Measurements from ENCODE around the gene FIZ1. TPM values are rescaled to one million over a fixed set of nuclear protein-coding genes. Genes with fewer than 3 reads are reported as not detected.
"Not testable (repeated sequence)": the region's sequence is repeated elsewhere in the genome, so short reads cannot be mapped to it uniquely, and the experiment has no call there.

Gene FIZ1
- total RNA-seq, 1 experiment from 2014 or later, result 21.5 TPM

DNA sequence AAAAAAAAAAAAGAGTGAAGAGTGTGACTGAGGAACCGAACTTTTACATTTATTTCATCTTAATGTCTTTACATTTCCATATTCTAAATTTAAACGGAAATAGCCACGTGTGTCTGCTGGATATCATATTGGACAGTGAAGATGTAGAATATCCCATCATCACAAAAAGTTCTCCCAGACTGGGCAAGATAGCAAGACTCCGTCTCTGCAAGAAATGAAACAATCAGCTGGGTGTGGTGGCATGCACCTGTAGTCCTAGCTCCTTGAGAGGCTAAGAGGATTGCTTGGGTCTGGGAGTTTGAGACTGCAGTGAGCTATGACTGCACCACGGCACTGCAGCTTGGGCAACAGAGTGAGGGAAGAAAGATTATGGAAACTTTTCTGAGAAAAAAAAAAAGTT lies 22.6 kb downstream of the FIZ1 start:
- H3K27me3 ChIP-seq (ENCODE audit: insufficient read depth, low read length), result no peaks in the 10 kb centered on the region
- Mint-ChIP-seq H3K4me1 (peaks cover 9 to 11% of the 10 kb centered on the region in 2 experiments), H3K4me3 (peak overlapping the region; percentile 4 to 55; a peak in 3 of 5 replicates), H3K9me3 (no peaks in the 10 kb centered on the region), H3K27me3 (ENCODE audit: low read depth) (no peaks in the 10 kb centered on the region), H3K27ac (no peak overlapping the region), H3K36me3 (ENCODE audit: insufficient read depth in 1 of 3, low read depth in 3 of 3) (peaks cover 9 to 25% (median 19%) of the 10 kb centered on the region in 3 experiments)
- H3K9me3 ChIP-seq (ENCODE audit: control insufficient read depth, low read depth, low read length), result no peaks in the 10 kb centered on the region
- H2BK12ac ChIP-seq (ENCODE audit: insufficient read length, low read depth, low read length), result no peak overlapping the region
- H3K79me1 ChIP-seq (ENCODE audit: insufficient read depth, low read depth, low read length, poor library complexity, severe bottlenecking), result peaks cover 3% of the 10 kb centered on the region
- no peak overlapping the region for H3K23ac ChIP-seq (ENCODE audit: insufficient read length, low read depth, low read length)
- no peak overlapping the region for H4K8ac ChIP-seq (replicated peaks; ENCODE audit: insufficient read length, low read depth, low read length)
- no peak for DNase-seq
- H2BK5ac ChIP-seq (ENCODE audit: insufficient read length, low read length), result no peak overlapping the region
- H3K14ac ChIP-seq (ENCODE audit: insufficient read depth, low read length), result no peak overlapping the region
- H3K4ac ChIP-seq (ENCODE audit: low read depth, low read length), result no peak overlapping the region
- no peak overlapping the region for H3K56ac ChIP-seq (ENCODE audit: insufficient read length, low read depth, low read length)
- H3K18ac ChIP-seq (ENCODE audit: insufficient read length, low read depth, low read length), result no peak overlapping the region
- H2BK120ac ChIP-seq (ENCODE audit: low read depth, low read length, poor library complexity, severe bottlenecking), result no peak overlapping the region
- no peak overlapping the region for H4K5ac ChIP-seq (ENCODE audit: insufficient read length, low read depth, low read length)
- H3K4me2 ChIP-seq (ENCODE audit: insufficient read depth, insufficient read length, low read length), result no peak overlapping the region
- WGBS (ENCODE audit: extremely low coverage, insufficient read length, low lambda C conversion rate), result no CpG with 5 or more reads among the region's 5 CpGs
- H3K27ac ChIP-seq (ENCODE audit: insufficient read length, low read depth, low read length), result no peak overlapping the region
- no peak overlapping the region for H3K9ac ChIP-seq (ENCODE audit: extremely low read depth, insufficient read length, low read length)
- no peaks in the 10 kb centered on the region for H4K20me1 ChIP-seq (ENCODE audit: control insufficient read depth, insufficient read depth, insufficient read length)
- no peak overlapping the region for H2AFZ ChIP-seq (ENCODE audit: low read length)
- no peaks in the 10 kb centered on the region for H3K4me1 ChIP-seq (ENCODE audit: insufficient read depth, low read length)
- TF ChIP-seq, protein P1, sequence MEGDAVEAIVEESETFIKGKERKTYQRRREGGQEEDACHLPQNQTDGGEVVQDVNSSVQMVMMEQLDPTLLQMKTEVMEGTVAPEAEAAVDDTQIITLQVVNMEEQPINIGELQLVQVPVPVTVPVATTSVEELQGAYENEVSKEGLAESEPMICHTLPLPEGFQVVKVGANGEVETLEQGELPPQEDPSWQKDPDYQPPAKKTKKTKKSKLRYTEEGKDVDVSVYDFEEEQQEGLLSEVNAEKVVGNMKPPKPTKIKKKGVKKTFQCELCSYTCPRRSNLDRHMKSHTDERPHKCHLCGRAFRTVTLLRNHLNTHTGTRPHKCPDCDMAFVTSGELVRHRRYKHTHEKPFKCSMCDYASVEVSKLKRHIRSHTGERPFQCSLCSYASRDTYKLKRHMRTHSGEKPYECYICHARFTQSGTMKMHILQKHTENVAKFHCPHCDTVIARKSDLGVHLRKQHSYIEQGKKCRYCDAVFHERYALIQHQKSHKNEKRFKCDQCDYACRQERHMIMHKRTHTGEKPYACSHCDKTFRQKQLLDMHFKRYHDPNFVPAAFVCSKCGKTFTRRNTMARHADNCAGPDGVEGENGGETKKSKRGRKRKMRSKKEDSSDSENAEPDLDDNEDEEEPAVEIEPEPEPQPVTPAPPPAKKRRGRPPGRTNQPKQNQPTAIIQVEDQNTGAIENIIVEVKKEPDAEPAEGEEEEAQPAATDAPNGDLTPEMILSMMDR (conservative IDR thresholded peaks at IDR 0.05), result no peak
- peaks cover 1% of the 10 kb centered on the region; the same call in 1 of the 2 replicates for H3K79me2 ChIP-seq (ENCODE audit: insufficient read depth, low read length)
- no peak overlapping the region for H3T11ph ChIP-seq (ENCODE audit: low read length)
- H2BK20ac ChIP-seq (ENCODE audit: low read depth, low read length, poor library complexity, severe bottlenecking), result no peak overlapping the region
- no peak overlapping the region for H4K91ac ChIP-seq (ENCODE audit: insufficient read length, low read depth, low read length)
- no peaks in the 10 kb centered on the region for H3K23me2 ChIP-seq (ENCODE audit: insufficient read length, low read depth, low read length, poor library complexity, severe bottlenecking)
- no peak overlapping the region for H2BK15ac ChIP-seq (ENCODE audit: low read depth, low read length)
- no peak overlapping the region for H2AK5ac ChIP-seq (ENCODE audit: insufficient read length, low read length)

DNA sequence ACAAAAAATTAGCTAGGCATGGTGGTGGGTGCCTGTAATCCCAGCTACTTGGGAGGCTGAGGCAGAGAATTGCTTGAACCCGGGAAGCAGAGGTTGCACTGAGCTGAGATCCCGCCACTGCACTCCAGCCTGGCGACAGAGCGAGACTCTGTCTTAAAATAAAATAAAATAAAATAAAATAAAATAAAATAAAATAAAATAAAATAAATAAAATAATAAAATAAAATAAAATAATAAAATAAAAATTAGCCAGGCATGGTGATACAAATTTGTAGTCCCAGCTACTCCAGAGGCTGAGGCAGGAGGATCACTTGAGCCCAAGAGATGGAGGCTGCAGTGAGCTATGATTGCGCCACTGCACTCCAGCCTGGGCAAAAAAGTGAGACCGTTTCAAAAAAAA lies 25.4 kb downstream of the FIZ1 start:
- not testable (repeated sequence) for H3K27me3 ChIP-seq (ENCODE audit: insufficient read depth, low read length); H3K79me2 ChIP-seq (ENCODE audit: insufficient read depth, low read length); H3T11ph ChIP-seq (ENCODE audit: low read length); H3K56ac ChIP-seq (ENCODE audit: insufficient read length, low read depth, low read length); H3K4me1 ChIP-seq (ENCODE audit: insufficient read depth, low read length); DNase-seq; H2BK120ac ChIP-seq (ENCODE audit: low read depth, low read length, poor library complexity, severe bottlenecking); H3K4me3 Mint-ChIP-seq; H4K5ac ChIP-seq (ENCODE audit: insufficient read length, low read depth, low read length); H2BK12ac ChIP-seq (ENCODE audit: insufficient read length, low read depth, low read length); H3K79me1 ChIP-seq (ENCODE audit: insufficient read depth, low read depth, low read length, poor library complexity, severe bottlenecking); H3K23me2 ChIP-seq (ENCODE audit: insufficient read length, low read depth, low read length, poor library complexity, severe bottlenecking); H3K18ac ChIP-seq (ENCODE audit: insufficient read length, low read depth, low read length); H3K9ac ChIP-seq (ENCODE audit: extremely low read depth, insufficient read length, low read length); H3K4ac ChIP-seq (ENCODE audit: low read depth, low read length); H3K23ac ChIP-seq (ENCODE audit: insufficient read length, low read depth, low read length); H3K27me3 Mint-ChIP-seq (ENCODE audit: low read depth); H3K27ac ChIP-seq (ENCODE audit: insufficient read length, low read depth, low read length); H2BK15ac ChIP-seq (ENCODE audit: low read depth, low read length); H4K8ac ChIP-seq (replicated peaks; ENCODE audit: insufficient read length, low read depth, low read length); H2AK5ac ChIP-seq (ENCODE audit: insufficient read length, low read length); H3K9me3 ChIP-seq (ENCODE audit: control insufficient read depth, low read depth, low read length); H3K9me3 Mint-ChIP-seq; H4K91ac ChIP-seq (ENCODE audit: insufficient read length, low read depth, low read length); H2AFZ ChIP-seq (ENCODE audit: low read length); H4K20me1 ChIP-seq (ENCODE audit: control insufficient read depth, insufficient read depth, insufficient read length); H2BK5ac ChIP-seq (ENCODE audit: insufficient read length, low read length); H2BK20ac ChIP-seq (ENCODE audit: low read depth, low read length, poor library complexity, severe bottlenecking); H3K4me2 ChIP-seq (ENCODE audit: insufficient read depth, insufficient read length, low read length); H3K4me1 Mint-ChIP-seq; H3K14ac ChIP-seq (ENCODE audit: insufficient read depth, low read length)
- no CpG with 5 or more reads among the region's 6 CpGs for WGBS (ENCODE audit: extremely low coverage, insufficient read length, low lambda C conversion rate)
- H3K36me3 Mint-ChIP-seq (ENCODE audit: insufficient read depth in 1 of 3, low read depth in 3 of 3), result peaks cover 9 to 19% (median 19%) of the 10 kb centered on the region in 3 experiments
- H3K27ac Mint-ChIP-seq, result 0 out of 7 replicates have a peak overlapping the region, but pooled peaks of 1 of the 3 experiments have one; percentile 13
